Natural killer cell (primary cell): ENCODE data around the gene CENPT. TPM values are rescaled to one million over a fixed set of nuclear protein-coding genes. Genes with fewer than 3 reads are reported as not detected.
"Not testable (repeated sequence)": the region's sequence is repeated elsewhere in the genome, so short reads cannot be mapped to it uniquely, and the experiment has no call there.

Source experiments
- ATAC-seq, 3 donors: fragments of 150-1000 bp in 2 of 3; fragments of 200-7000 bp in 1 of 3; cut with Tn5 transposase; 1 replicate in 1 of 3; 2 replicates in 2 of 3; pipeline ENCODE4 v1.10.0; 2021; ENCODE audit warnings: mild to moderate bottlenecking in 2 of 3, moderate library complexity in 2 of 3
- DNase-seq, 2 donors: peaks; one replicate each; pipeline versions ENCODE4 v3.0.0 to v3.0.0-alpha.2; 2013 to 2021; ENCODE audit warnings: mixed read lengths in 1 of 2
- H3K27ac ChIP-seq: one replicate; pipeline ENCODE4 v1.5.1; 2013; ENCODE audit warnings: mild to moderate bottlenecking, low read length
- H3K27me3 ChIP-seq: one replicate; pipeline ENCODE4 v1.6.1; 2013; ENCODE audit warnings: low read length; ENCODE audit not compliant: control insufficient read depth, insufficient read depth
- H3K36me3 ChIP-seq: one replicate; pipeline ENCODE4 v1.6.1; 2013; ENCODE audit warnings: low read length; ENCODE audit not compliant: control insufficient read depth, insufficient read depth
- H3K4me1 ChIP-seq: one replicate; pipeline ENCODE4 v1.6.1; 2013; ENCODE audit warnings: low read length; ENCODE audit not compliant: control insufficient read depth, insufficient read depth
- H3K4me3 ChIP-seq: one replicate; pipeline ENCODE4 v1.5.1; 2013; ENCODE audit warnings: low read length
- H3K9me3 ChIP-seq: one replicate; pipeline ENCODE4 v1.6.1; 2013; ENCODE audit warnings: low read length; ENCODE audit not compliant: control insufficient read depth, insufficient read depth
- H3K27ac Mint-ChIP-seq, 2 donors: one replicate each; pipeline ENCODE4 v1.8.0; 2022; ENCODE audit warnings: mild to moderate bottlenecking in 2 of 2, mixed read lengths in 2 of 2, moderate library complexity in 1 of 2
- H3K27me3 Mint-ChIP-seq, 2 donors: one replicate each; pipeline ENCODE4 v1.8.0; 2022; ENCODE audit warnings: low read depth in 2 of 2, mixed read lengths in 2 of 2
- H3K36me3 Mint-ChIP-seq: one replicate; pipeline ENCODE4 v1.8.0; 2022; ENCODE audit warnings: mixed read lengths
- H3K4me1 Mint-ChIP-seq, 2 donors: one replicate each; pipeline ENCODE4 v1.8.0; 2022; ENCODE audit warnings: mixed read lengths in 2 of 2
- H3K4me3 Mint-ChIP-seq: one replicate; pipeline ENCODE4 v1.8.0; 2022; ENCODE audit warnings: mild to moderate bottlenecking, moderate library complexity, mixed read lengths
- H3K9me3 Mint-ChIP-seq, 2 donors: one replicate each; pipeline ENCODE4 v1.8.0; 2022; ENCODE audit warnings: mixed read lengths in 2 of 2
- CTCF ChIP-seq: fragments of 200-600 bp; IDR thresholded peaks from one replicate; pipeline ENCODE4 v1.8.0; 2022; ENCODE audit warnings: antibody characterized with exemption
- WGBS: methylation state at CpG from one replicate; pipeline ENCODE4 v1.1.7; 2013; ENCODE audit warnings: missing lambda C conversion rate; ENCODE audit not compliant: insufficient coverage; 5-methylcytosine and 5-hydroxymethylcytosine counted together
- intact Hi-C: fragments of 100-400 bp; cut with micrococcal nuclease; formaldehyde crosslinking; loops from one replicate; pipeline ENCODE4 v1.14.2; 2022
- total RNA-seq, 4 donors: library from RNA; stranded (reverse); fragments of 120-200 nt in 1 of 4; gene quantifications; one replicate each; pipeline versions ENCODE4 v1.2.3 to v1.2.4, GENCODE V29; 2013 to 2022

The CENPT gene
- total RNA-seq, 3 donors from 2014 or later (not counting 1 experiment from before 2014, with no cell fraction given): 68.6 to 81.3 (median 78.9) TPM

GRCh38 chr16:67864594-67864993 is 17.1 kb upstream of the CENPT start:
- H3K27me3 ChIP-seq: no peaks in the 10 kb centered on the region
- H3K4me3 ChIP-seq: no peak overlapping the region
- Mint-ChIP-seq H3K27ac (no peak overlapping the region), H3K9me3 (no peaks in the 10 kb centered on the region), H3K27me3 (no peaks in the 10 kb centered on the region), H3K36me3 (no peaks in the 10 kb centered on the region), H3K4me3 (no peak overlapping the region), H3K4me1 (peaks cover 11 to 13% of the 10 kb centered on the region in 2 donors)
- ATAC-seq: no peak
- H3K36me3 ChIP-seq: peaks cover 9% of the 10 kb centered on the region
- no peaks in the 10 kb centered on the region for H3K9me3 ChIP-seq
- H3K4me1 ChIP-seq: no peaks in the 10 kb centered on the region
- DNase-seq: no peak
- intact Hi-C loops: loop anchor here (2.0 kb wide), 1 partner anchor 48 kb away; no protein-coding TSS in a partner anchor
- H3K27ac ChIP-seq: no peak overlapping the region
- TF ChIP-seq CTCF: no peak
- 93% methylated on average over 2 of the region's 2 CpGs for WGBS

- 91% methylated on average over 5 of the region's 6 CpGs for WGBS
- H3K36me3 ChIP-seq, H3K9me3 Mint-ChIP-seq, H3K36me3 Mint-ChIP-seq, H3K27me3 Mint-ChIP-seq, H3K27ac ChIP-seq, H3K27me3 ChIP-seq, H3K4me1 ChIP-seq, H3K4me3 Mint-ChIP-seq, ATAC-seq, H3K9me3 ChIP-seq, DNase-seq, H3K27ac Mint-ChIP-seq, H3K4me3 ChIP-seq: not testable (repeated sequence)
- peaks cover 11 to 13% of the 10 kb centered on the region in 2 donors for H3K4me1 Mint-ChIP-seq
- intact Hi-C loops: loop anchor here (2.0 kb wide), 1 partner anchor 47 kb away; no protein-coding TSS in a partner anchor
Measured at GRCh38 chr16:67864044-67864443, 16.6 kb upstream of the CENPT start.

GRCh38 chr16:67862623-67863583 is 15.4 kb upstream of the CENPT start:
- no peaks in the 10 kb centered on the region for H3K9me3 Mint-ChIP-seq
- TF ChIP-seq CTCF: no peak
- Histone ChIP-seq H3K36me3 (peaks cover 6% of the 10 kb centered on the region), H3K9me3 (no peaks in the 10 kb centered on the region), H3K4me3 (no peak overlapping the region), H3K4me1 (peaks cover 11% of the 10 kb centered on the region), H3K27me3 (no peaks in the 10 kb centered on the region), H3K27ac (no peak overlapping the region)
- no peak overlapping the region for H3K27ac Mint-ChIP-seq
- peaks cover 19 to 24% of the 10 kb centered on the region in 2 donors for H3K4me1 Mint-ChIP-seq
- ATAC-seq (no peak), DNase-seq (no peak)
- H3K27me3 Mint-ChIP-seq: no peaks in the 10 kb centered on the region
- H3K36me3 Mint-ChIP-seq: no peaks in the 10 kb centered on the region
- H3K4me3 Mint-ChIP-seq: no peak overlapping the region
- intact Hi-C loops: no loop called here
- 97% methylated on average over 11 of the region's 11 CpGs for WGBS

GRCh38 chr16:67861877-67862276 is 14.4 kb upstream of the CENPT start:
- H3K4me1 Mint-ChIP-seq: peaks cover 29 to 34% of the 10 kb centered on the region in 2 donors
- peaks cover 2% of the 10 kb centered on the region for H3K36me3 ChIP-seq
- TF ChIP-seq CTCF: no peak
- H3K4me1 ChIP-seq: peaks cover 22% of the 10 kb centered on the region
- H3K27me3 Mint-ChIP-seq: no peaks in the 10 kb centered on the region
- DNase-seq (no peak), ATAC-seq (no peak)
- no peaks in the 10 kb centered on the region for H3K27me3 ChIP-seq
- no peaks in the 10 kb centered on the region for H3K36me3 Mint-ChIP-seq
- H3K27ac ChIP-seq: no peak overlapping the region
- no peaks in the 10 kb centered on the region for H3K9me3 Mint-ChIP-seq
- no peak overlapping the region for H3K4me3 ChIP-seq
- WGBS: 92% methylated on average over 6 of the region's 6 CpGs
- peak overlapping the region; percentile 15 to 65 for H3K27ac Mint-ChIP-seq
- intact Hi-C loops: no loop called here
- no peaks in the 10 kb centered on the region for H3K9me3 ChIP-seq
- no peak overlapping the region for H3K4me3 Mint-ChIP-seq
